CD1c-positive myeloid dendritic cell (primary cell): ENCODE measurements around the gene CCDC154.
"Not testable (repeated sequence)": the region's sequence is repeated elsewhere in the genome, so short reads cannot be mapped to it uniquely, and the experiment has no call there.

Experiments used
- DNase-seq: peaks from one replicate; pipeline ENCODE4 v3.0.0-alpha.2; 2016; ENCODE audit errors: extremely low spot score

Gene CCDC154

GRCh38 chr16:1454561-1454960, 10.2 kb upstream of the CCDC154 start:
- DNase-seq, result no peak

GRCh38 chr16:1453316-1453715, 9.0 kb upstream of the CCDC154 start:
- no peak for DNase-seq

- DNase-seq, result no peak
Measured at GRCh38 chr16:1452530-1452929, 8.2 kb upstream of the CCDC154 start.

GRCh38 chr16:1451702-1452392, 7.5 kb upstream of the CCDC154 start:
- DNase-seq, result no peak

- DNase-seq, result no peak
Measured at GRCh38 chr16:1450841-1451240, 6.5 kb upstream of the CCDC154 start.

GRCh38 chr16:1450218-1450617, 5.9 kb upstream of the CCDC154 start:
- DNase-seq, result no peak

GRCh38 chr16:1449201-1449788, 4.9 kb upstream of the CCDC154 start:
- no peak for DNase-seq

GRCh38 chr16:1448536-1449116, 4.3 kb upstream of the CCDC154 start:
- no peak for DNase-seq

- DNase-seq, result no peak
Measured at GRCh38 chr16:1447965-1448364, 3.6 kb upstream of the CCDC154 start.

- DNase-seq, result no peak
Measured at GRCh38 chr16:1446296-1447080, 2.1 kb upstream of the CCDC154 start.

GRCh38 chr16:1445518-1446203, 1.3 kb upstream of the CCDC154 start:
- no peak for DNase-seq

- no peak for DNase-seq
Measured at GRCh38 chr16:1444730-1445517, 568 bp upstream of the CCDC154 start.

GRCh38 chr16:1443403-1443973, 868 bp downstream of the CCDC154 start:
- no peak for DNase-seq

GRCh38 chr16:1442697-1443096, 1.7 kb downstream of the CCDC154 start:
- DNase-seq, result no peak

- DNase-seq, result no peak
Measured at GRCh38 chr16:1441391-1441829, 2.9 kb downstream of the CCDC154 start.

- DNase-seq, result not testable (repeated sequence)
Measured at GRCh38 chr16:1439699-1440074, 4.7 kb downstream of the CCDC154 start.

GRCh38 chr16:1439058-1439698, 5.2 kb downstream of the CCDC154 start:
- DNase-seq, result no peak

- no peak for DNase-seq
Measured at GRCh38 chr16:1438229-1439057, 5.9 kb downstream of the CCDC154 start.

GRCh38 chr16:1437606-1438005, 6.8 kb downstream of the CCDC154 start:
- DNase-seq, result no peak
